Activated CD4-positive, alpha-beta T cell treated with anti-CD3 and anti-CD28 coated beads, Interleukin-2, amount 50 U/mL, for 1 hour (primary cell): ENCODE results near the gene MACF1.
"Not testable (repeated sequence)": the region's sequence is repeated elsewhere in the genome, so short reads cannot be mapped to it uniquely, and the experiment has no call there.

Experiments
- DNase-seq: peaks from one replicate; pipeline ENCODE4 v3.0.0-alpha.2; 2020

The MACF1 gene

DNA sequence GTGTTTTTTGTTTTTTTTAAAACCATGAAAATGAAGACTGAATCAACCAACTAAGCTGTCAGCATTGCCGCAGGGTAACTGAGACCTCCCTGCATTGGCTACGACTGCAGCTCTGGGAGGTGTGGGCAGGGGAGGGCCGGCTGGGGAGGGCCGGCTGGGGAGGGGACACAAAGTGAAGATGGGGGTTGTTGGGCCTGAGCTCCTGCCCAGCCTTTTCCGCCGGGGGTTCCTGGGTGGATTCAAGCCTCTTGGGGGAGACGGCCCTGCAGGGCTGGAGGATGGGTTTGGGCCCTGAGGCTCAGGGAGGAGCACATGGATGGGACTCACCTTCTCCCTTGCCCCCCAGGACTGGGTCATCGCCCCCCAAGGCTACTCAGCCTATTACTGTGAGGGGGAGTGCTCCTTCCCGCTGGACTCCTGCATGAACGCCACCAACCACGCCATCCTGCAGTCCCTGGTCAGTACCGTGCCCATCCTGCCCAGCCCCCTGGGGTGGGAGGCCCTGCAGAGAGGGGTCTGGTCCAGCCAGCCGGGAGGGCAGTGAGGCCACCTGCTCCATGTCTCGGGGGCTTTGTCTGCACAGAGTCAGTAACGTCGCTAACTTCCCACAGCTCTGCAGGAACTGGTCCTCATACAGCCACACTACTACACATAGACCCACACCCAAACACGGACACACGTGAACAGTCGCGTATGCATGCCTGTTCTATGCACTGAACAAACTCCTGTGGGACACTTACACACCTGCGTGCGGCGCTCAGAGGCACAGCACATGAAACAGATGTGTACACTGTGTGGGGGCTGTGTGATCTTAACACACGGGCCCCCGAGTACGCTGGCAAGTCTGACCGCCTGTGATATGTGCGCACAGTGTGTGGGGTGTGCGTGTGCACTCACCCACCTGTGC lies 318.4 kb downstream of the MACF1 start:
- DNase-seq, result no peak

DNA sequence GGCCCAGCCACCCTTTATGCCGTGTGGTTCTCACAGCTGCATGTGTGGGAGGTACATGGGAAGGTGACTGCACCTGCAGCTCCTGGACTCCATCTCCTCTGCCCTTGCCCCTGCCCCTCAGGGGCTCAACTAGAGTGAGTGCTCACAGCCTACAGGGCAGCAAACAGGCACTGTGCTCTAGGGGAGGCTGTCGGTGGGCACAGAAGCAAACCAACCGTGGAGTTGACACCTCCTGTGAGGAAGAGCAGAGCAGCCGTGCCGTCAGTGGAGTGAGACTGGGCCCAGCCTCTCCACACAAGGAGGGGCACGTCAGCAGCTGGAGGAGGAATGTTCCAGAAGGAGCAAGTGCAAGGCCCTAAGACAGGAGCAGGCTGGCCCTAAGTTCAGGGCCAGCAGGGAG lies 319.7 kb downstream of the MACF1 start:
- DNase-seq, result no peak

DNA sequence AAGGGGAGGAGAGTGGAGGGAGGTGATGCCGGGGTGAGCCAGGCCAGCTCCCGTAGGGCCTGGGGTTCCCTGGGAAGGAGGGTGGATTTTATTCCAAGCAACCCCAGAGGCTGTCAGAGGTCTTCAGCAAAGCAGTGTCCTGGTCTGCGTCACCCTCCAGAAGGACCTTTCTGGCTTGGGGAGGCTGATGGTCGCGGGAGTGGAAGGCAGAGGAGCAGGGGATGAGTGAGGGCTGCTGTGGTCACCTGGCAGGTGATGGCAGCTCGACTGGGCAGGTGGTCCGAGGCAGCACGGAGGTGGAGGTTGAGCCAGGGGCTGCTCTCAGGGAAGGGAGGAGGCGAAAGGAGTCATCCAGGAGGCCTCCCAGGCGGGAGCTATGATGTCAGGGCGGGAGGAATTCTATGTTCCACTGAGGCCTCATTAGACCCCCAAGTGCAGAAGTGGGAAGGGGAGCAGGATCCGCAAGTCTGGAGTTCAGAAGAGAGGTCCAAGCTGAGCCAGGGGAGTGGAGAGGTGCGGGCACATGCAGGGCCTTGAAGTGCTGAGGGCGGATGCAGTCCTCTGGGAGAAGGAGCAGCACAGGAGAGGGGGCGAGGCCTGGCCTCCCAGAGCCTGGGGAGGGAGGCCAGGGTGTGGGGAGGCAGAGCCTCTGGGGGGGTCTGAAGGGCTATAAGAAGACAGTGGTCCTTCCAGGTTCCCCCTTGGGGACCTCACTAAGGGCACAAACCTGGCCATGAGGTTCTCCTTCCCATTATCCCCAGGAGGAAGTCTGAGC lies 320.3 kb downstream of the MACF1 start:
- DNase-seq, result no peak

DNA sequence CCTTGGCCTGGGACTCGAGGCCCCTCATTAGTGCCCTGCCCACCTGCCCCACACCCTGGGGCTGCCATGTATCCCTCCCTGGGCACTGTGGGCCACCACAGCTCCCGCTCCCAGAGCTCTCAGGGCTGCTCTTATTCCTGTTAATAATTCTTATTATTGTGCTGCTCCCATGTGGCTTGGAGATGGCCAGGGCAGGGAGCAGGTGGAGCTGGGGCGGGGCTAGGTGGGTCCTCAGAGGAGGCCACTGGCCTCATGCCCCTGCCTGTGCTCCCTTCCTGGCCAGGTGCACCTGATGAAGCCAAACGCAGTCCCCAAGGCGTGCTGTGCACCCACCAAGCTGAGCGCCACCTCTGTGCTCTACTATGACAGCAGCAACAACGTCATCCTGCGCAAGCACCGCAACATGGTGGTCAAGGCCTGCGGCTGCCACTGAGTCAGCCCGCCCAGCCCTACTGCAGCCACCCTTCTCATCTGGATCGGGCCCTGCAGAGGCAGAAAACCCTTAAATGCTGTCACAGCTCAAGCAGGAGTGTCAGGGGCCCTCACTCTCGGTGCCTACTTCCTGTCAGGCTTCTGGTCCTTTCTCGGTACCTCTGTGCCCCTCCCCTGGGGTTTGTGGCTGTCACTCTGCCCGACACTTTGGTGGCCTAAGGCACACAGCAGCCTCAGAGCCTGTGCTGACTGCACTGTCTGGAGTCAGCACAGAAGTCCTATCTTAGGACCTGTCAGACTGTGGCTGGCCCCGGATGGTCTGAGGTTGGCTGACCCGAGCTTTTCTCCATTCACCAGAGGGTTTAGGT lies 321.1 kb downstream of the MACF1 start:
- no peak for DNase-seq

DNA sequence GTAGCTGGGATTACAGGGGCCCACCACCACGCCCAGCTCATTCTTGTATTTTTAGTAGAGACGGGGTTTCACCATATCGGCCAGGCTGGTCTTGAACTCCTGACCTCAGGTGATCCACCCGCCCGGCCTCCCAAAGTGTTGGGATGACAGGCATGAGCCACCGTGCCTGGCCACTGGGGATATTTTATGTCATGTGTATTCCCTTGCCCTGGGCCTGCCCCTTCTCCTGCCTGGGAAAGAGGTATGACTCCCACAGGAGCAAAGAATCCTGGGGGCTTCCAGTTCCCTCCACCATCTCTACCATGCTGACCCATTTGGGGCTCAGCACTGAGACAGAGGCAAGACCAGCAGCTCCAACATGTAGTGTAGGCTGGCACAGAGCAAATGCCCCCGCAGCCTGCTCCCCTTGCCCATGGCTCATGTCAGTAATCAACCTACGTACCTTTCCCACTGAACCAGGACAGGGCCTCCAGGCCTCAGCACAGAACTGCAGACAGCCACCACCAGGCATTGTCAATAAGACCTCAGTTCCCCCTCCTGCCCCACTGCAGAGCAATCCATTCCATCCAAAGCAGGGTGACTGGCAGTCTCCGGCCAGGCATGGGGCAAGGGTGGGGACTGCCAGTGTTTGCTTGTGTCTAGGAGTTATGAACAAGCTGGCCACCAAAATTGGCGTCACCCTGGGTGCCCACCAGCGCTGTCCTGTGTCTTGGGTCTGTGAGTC lies 322.1 kb downstream of the MACF1 start:
- DNase-seq, result no peak

DNA sequence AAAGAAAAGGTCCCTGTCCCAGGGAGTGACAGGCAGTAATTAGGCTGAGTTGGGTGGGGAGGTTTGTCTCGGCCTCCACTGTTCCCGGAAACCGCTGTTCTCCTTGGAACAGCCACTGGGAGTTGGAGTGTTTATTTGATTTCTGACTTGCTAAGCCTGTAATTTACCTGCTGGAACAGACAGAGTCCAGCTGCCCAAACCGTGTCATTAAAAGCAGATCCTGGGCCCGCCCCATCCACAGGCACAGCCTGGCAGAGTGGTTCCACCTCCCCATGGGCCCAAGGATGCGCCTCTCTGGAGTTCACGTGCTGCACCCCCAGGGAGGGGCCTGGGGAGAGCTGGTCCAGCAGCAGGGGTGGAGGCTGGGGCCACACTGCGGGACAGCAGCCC lies 322.7 kb downstream of the MACF1 start:
- not testable (repeated sequence) for DNase-seq

DNA sequence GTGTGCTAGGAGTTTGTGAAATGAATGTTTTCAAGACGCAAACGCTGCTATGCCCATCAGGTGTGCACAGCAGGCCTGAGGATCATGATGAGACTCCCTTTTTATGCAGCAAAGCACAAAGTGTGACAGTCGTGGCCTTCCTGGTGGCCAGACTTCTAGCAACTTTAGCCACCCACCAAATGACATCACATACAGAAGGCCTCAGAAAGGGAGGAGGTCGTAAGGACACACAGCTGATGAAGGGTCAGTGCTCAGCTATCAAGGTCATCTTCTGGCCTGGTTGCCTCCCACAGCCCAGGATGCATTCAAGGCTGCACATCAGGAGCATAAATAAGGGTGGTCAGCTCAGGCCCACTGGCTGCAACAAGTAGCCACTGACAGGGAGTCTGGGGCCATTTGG lies 323.6 kb downstream of the MACF1 start:
- DNase-seq, result no peak

DNA sequence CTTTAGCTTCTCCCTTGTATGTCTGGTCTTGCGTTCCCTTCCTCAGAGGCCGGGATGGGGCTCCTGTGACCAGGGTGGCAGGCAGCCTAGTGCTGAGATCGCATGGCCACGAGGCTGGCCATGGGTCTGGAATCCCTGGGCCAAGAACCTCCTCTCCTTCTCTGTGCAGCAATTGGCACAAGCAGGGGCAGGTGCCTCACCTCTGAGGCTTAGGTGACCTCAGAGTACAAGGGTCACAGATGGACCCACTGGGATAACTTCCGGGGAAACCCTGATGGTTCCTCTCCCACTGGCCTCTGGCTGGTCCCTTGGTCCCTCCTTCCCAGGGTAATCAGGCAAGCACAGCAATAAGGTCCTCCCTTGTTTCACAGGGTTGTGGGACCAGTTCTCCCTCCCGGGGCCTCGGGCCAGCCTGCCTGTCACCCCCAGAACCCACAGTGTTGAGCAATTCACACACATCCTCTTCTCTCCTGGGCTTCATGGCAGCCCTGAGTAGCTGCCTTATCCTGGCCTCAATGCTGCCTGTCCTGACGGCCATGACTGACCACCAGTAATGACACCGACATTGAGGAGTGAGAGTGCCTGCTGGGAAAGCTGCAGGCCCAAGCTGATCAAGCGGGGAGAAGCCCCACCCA lies 325.5 kb downstream of the MACF1 start:
- DNase-seq, result no peak

DNA sequence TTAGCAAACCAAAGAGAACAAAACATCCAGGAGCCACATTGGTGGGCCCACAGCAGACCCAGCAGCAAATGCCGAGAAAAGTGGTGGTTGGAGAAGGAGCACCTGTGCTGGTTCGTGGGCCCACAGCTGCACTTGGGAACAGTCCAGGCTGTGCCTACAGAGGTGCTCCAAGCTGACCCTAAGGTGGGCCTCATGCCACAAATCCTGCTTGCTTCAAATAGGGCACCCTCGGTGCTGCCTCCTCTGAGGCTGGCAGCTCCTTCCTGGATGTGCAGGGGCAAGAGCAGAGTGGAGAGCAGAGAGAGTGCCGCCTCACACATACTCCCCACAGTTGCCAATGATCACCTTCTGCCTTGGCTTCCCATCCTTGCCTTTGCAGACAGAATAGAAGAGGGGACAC lies 327.0 kb downstream of the MACF1 start:
- no peak for DNase-seq

DNA sequence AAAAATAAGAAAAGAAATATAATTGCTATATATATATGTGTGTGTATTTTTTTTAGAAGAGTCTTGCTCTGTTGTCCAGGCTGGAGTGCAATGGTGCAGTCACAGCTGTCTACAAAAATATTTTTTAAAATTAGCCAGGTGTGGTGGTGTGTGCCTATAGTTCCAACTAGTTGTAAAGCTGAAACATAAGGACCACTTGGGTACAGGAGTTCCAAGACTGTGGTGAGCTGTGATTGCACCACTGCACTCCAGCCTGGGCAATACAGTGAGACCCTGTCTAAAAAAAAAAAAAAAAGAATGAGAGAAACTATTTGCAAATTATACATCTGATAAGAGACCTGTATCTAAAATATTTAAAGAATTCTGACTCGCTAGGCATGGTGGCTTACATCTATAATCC lies 328.9 kb downstream of the MACF1 start:
- DNase-seq, result no peak
